C4-2B (cell line): Measurements from ENCODE around the gene LZTS3.

Experiments
- ZFX ChIP-seq: fragments of 450-650 bp; IDR thresholded peaks from 2 replicates; pipeline ENCODE4 v1.6.1; 2017
- TF ChIP-seq, protein P1 (sequence below): fragments of 450-650 bp; conservative IDR thresholded peaks from 2 replicates; pipeline ENCODE4 v1.5.1; 2017; ENCODE audit warnings: mild to moderate bottlenecking

DNA sequence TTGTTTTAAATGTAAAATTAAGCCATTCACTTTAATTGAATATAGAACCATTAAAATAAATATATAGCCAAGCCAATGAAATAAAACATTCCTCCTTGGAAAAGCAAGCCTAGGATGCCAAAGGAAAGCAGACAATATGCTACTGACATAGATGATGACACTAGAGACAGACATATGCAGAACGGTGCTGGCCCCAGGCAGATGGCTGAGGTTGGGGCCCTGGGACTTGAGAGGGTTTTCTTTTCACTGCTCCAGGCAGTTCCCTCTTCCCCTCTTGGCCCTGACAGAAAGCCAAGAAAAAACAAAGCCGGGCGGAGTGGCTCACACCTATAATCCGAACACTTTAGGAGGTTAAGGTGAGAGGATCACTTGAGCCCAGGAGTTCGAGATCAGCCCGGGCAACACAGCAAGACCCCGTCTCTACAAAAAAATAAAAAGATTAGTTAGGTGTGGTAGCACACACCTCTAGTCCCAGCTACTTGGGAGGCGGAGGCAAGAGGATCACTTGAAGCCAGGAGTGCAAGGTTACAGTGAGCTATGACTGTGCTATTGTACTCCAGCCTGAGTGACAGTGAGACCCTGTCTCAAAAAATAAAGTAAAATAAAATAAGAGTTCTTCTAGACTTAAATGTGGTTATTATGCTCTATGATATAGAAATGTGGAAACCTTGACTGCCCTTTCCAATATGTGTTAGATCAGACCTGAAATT is 44.9 kb downstream of the LZTS3 start:
- TF ChIP-seq, protein P1, sequence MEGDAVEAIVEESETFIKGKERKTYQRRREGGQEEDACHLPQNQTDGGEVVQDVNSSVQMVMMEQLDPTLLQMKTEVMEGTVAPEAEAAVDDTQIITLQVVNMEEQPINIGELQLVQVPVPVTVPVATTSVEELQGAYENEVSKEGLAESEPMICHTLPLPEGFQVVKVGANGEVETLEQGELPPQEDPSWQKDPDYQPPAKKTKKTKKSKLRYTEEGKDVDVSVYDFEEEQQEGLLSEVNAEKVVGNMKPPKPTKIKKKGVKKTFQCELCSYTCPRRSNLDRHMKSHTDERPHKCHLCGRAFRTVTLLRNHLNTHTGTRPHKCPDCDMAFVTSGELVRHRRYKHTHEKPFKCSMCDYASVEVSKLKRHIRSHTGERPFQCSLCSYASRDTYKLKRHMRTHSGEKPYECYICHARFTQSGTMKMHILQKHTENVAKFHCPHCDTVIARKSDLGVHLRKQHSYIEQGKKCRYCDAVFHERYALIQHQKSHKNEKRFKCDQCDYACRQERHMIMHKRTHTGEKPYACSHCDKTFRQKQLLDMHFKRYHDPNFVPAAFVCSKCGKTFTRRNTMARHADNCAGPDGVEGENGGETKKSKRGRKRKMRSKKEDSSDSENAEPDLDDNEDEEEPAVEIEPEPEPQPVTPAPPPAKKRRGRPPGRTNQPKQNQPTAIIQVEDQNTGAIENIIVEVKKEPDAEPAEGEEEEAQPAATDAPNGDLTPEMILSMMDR: no peak
- TF ChIP-seq ZFX: no peak
